ENCODE measurements around the gene TTC28. TPM values are rescaled to one million over a fixed set of nuclear protein-coding genes. Genes with fewer than 3 reads are reported as not detected.

Gene TTC28
- total and polyA plus RNA-seq, 10 of the 15 experiments (the other 5 are each of a cell fraction or from before 2014, with no cell fraction given): 0.15 to 8.4 (median 1.4) TPM

- no peaks in the 10 kb centered on the region for H3K4me1 ChIP-seq (ENCODE audit: control insufficient read depth, insufficient read depth, low read length)
- WGBS (ENCODE audit: insufficient coverage, insufficient replicate concordance, low lambda C conversion rate, missing lambda C conversion rate): 2% methylated on average over 3 of the region's 3 CpGs
- H3K27ac ChIP-seq (ENCODE audit: control insufficient read depth, insufficient read depth): no peak overlapping the region
- H3K27me3 ChIP-seq (replicated peaks in 1 of 2; ENCODE audit: control insufficient read depth in 2 of 2, insufficient read depth in 2 of 2, low read length in 1 of 2): no peaks in the 10 kb centered on the region
- no peak for DNase-seq (ENCODE audit: low read depth, low spot score)
- in situ Hi-C loops (cut with MboI): no loop called here
- ChIA-PET POLR2A (no interaction called here), RAD21 (ENCODE audit: unreplicated experiment) (no interaction called here), SMC1A (ENCODE audit: uncharacterized antibody, unreplicated experiment) (no interaction called here), CTCF (no interaction called here)
- H3K9ac ChIP-seq (ENCODE audit: control insufficient read depth, insufficient read depth, low read length): no peak overlapping the region
- intact Hi-C loops (cut with micrococcal nuclease; ENCODE audit: unreplicated experiment): no loop called here
- H2AFZ ChIP-seq (ENCODE audit: control insufficient read depth, low read depth, low read length): no peak overlapping the region
- BruUV-seq (replicated peaks): no TSS peak
- H3K36me3 ChIP-seq (ENCODE audit: control insufficient read depth in 2 of 2, insufficient read depth in 2 of 2, low read length in 1 of 2): no peaks in the 10 kb centered on the region
- no peaks in the 10 kb centered on the region for H3K9me3 ChIP-seq (replicated peaks; ENCODE audit: control insufficient read depth, insufficient read depth, low read length)
- no peak for ATAC-seq
- TF ChIP-seq, protein P1, sequence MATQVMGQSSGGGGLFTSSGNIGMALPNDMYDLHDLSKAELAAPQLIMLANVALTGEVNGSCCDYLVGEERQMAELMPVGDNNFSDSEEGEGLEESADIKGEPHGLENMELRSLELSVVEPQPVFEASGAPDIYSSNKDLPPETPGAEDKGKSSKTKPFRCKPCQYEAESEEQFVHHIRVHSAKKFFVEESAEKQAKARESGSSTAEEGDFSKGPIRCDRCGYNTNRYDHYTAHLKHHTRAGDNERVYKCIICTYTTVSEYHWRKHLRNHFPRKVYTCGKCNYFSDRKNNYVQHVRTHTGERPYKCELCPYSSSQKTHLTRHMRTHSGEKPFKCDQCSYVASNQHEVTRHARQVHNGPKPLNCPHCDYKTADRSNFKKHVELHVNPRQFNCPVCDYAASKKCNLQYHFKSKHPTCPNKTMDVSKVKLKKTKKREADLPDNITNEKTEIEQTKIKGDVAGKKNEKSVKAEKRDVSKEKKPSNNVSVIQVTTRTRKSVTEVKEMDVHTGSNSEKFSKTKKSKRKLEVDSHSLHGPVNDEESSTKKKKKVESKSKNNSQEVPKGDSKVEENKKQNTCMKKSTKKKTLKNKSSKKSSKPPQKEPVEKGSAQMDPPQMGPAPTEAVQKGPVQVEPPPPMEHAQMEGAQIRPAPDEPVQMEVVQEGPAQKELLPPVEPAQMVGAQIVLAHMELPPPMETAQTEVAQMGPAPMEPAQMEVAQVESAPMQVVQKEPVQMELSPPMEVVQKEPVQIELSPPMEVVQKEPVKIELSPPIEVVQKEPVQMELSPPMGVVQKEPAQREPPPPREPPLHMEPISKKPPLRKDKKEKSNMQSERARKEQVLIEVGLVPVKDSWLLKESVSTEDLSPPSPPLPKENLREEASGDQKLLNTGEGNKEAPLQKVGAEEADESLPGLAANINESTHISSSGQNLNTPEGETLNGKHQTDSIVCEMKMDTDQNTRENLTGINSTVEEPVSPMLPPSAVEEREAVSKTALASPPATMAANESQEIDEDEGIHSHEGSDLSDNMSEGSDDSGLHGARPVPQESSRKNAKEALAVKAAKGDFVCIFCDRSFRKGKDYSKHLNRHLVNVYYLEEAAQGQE (IDR thresholded peaks at IDR 0.05; ENCODE audit: low read depth, low read length): no peak
- TF ChIP-seq FOXM1 (IDR thresholded peaks at IDR 0.05; ENCODE audit: low read depth, low read length): no peak
- no peak for TF ChIP-seq RCOR1 (conservative IDR thresholded peaks at IDR 0.05; ENCODE audit: low read depth, low read length)
- TF ChIP-seq RAD21 (IDR thresholded peaks at IDR 0.05; ENCODE audit: insufficient read depth, low read depth, low read length): no peak
- no peak for TF ChIP-seq NR2F1 (conservative IDR thresholded peaks at IDR 0.05)
- TF ChIP-seq PBX3 (IDR thresholded peaks at IDR 0.05; ENCODE audit: insufficient replicate concordance, low read depth, low read length): no peak
- no peaks in the 10 kb centered on the region for H4K20me1 ChIP-seq (ENCODE audit: control insufficient read depth, insufficient read depth)
- H3K79me2 ChIP-seq (ENCODE audit: control insufficient read depth, insufficient read depth, low read length): no peaks in the 10 kb centered on the region
- H3K4me3 ChIP-seq: no peak overlapping the region
- FAIRE-seq: no peak
- no peak overlapping the region for H3K4me2 ChIP-seq (ENCODE audit: control insufficient read depth, insufficient read depth)
Observed at GRCh38 chr22:28410050-28410816, 269.4 kb downstream of the TTC28 start.

Measured in GM12878 (cell line).